GM20000 (cell line): ENCODE measurements around the gene VWA5B1.

ENCODE experiments used
- DNase-seq: peaks from one replicate; pipeline ENCODE4 v3.0.0; 2012; ENCODE audit warnings: low spot score
- TF ChIP-seq, protein P1 (sequence below): IDR thresholded peaks from 2 replicates; pipeline ENCODE4 v1.5.1; 2012; ENCODE audit warnings: mild to moderate bottlenecking, control low read depth; ENCODE audit errors: extremely low read depth, missing control alignments

VWA5B1 gene

DNA sequence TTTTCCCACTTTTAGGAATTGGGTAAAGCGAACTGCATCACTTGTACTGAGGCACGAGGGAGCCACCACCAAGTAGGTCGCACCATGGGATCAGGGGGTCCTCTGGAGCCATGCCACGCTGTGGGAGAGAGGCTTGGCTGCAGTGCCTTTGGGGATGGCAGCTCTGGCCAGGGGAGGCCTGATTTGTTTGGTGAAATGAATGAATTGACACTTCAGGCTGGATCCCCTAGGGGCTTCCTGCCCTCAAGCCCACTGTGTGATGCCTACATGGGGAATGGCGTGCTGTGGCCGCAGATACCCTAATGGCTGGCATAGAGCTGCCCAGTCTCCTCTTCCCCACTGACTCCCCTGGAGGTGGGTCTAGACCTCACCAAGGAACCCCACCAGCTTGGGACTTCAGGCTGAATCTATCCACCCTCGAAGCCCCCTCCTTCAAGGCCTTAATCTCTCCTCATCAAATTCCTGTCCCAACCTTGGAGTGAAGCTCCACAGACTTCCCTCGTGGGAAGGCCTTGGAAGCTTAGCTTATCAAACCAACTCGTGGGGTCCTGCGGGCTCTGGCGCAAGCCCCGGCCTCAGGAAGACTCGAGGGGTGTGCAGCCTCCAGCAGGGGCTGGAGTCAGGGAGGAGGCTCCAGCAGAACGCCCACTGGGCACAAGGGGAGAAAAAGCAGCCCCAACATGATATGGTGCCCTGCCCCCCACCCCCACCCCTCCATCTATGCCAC is 64.6 kb downstream of the VWA5B1 start:
- no peak for DNase-seq
- TF ChIP-seq, protein P1, sequence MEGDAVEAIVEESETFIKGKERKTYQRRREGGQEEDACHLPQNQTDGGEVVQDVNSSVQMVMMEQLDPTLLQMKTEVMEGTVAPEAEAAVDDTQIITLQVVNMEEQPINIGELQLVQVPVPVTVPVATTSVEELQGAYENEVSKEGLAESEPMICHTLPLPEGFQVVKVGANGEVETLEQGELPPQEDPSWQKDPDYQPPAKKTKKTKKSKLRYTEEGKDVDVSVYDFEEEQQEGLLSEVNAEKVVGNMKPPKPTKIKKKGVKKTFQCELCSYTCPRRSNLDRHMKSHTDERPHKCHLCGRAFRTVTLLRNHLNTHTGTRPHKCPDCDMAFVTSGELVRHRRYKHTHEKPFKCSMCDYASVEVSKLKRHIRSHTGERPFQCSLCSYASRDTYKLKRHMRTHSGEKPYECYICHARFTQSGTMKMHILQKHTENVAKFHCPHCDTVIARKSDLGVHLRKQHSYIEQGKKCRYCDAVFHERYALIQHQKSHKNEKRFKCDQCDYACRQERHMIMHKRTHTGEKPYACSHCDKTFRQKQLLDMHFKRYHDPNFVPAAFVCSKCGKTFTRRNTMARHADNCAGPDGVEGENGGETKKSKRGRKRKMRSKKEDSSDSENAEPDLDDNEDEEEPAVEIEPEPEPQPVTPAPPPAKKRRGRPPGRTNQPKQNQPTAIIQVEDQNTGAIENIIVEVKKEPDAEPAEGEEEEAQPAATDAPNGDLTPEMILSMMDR: no peak

DNA sequence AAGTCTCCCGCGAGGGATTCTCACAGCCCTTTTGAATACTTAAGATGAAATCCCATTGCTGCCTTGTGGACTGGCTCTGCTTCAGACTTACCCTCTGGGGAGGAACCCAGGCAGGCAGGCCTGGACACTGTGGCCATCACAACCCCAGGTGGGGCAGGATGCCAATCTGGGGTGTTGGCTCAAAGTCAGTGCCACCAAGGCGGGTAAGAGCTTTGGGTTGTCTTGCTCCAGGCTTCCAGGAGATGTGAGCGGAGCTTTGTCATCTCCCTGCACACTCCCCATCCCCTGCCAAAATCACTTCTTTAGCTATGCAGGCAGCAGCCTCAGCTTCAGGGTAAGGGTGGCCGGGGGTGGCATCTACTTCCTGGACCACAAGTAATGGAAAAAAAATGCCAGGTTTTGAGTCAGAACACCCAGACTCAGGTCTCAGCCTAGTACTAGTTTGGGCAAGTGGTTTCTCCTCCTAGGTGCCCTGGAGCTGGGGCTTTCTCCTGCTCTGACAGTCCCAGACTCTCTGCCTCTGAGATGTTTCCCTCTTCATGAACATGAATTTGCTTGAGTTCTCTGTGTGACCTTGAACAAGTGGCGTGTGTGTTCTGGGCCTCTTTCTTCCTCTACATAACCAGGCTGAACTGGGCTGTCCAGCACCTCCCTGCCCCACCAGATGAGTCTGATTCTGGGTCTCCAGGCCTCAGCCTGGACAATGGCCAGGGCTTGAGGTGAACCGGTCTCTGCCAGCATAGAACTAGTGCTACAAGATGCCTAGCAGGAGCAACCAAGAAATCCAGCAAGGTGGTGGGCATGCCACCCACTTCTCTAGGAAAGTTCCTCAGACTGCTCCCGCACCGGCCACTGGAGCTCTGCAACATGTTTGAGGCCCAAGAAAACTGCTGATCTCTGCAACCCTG is 65.4 kb downstream of the VWA5B1 start:
- TF ChIP-seq, protein P1: no peak
- DNase-seq: no peak

DNA sequence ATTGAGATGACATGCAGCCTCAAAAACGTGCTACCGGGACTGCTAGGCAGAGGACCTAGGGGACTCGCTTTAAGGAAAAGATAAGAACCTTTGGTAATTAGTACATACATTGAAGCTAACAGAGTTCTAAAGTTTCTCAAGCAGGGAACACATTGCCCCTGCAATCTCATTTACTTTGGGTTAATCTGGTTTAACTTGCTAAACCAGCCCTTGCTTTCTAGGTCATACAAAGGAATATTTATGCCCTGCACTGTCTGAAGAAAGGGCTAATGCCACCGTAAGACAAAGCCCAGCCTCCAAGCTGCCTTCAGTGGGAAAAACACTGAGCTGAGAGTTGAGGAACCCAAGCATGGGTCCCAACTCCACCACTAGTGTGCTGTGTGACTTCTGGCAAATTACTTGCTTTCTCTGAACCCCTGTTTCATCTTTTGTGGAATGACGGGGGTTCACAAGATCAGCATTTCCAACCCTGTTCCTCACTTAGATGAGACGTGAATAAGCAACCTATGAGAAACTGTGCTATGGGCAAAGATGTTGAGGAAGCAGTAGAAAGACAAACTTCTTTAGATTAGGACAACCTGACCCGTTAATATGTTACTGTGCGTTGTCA is 66.3 kb downstream of the VWA5B1 start:
- TF ChIP-seq, protein P1: no peak
- DNase-seq: no peak

DNA sequence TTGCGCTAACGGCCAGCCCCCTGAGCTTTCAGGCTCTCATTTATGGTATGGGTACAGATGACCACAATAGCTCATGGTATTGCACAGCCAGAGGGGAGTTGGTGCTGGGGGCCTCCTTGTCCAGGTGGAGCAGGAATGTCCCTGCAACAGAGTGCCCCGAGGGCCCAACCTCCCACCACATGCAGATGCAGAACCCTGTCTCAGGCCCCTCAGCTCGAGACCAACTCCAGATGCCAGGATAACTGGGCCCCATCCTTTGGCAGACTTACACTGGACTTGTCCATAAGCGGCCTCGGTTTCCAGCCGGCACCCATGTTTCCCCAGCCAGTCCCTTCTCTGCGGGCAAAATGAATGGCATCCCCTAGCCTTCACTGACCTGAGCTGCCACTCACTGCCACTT is 67.1 kb downstream of the VWA5B1 start:
- TF ChIP-seq, protein P1: no peak
- no peak for DNase-seq

DNA sequence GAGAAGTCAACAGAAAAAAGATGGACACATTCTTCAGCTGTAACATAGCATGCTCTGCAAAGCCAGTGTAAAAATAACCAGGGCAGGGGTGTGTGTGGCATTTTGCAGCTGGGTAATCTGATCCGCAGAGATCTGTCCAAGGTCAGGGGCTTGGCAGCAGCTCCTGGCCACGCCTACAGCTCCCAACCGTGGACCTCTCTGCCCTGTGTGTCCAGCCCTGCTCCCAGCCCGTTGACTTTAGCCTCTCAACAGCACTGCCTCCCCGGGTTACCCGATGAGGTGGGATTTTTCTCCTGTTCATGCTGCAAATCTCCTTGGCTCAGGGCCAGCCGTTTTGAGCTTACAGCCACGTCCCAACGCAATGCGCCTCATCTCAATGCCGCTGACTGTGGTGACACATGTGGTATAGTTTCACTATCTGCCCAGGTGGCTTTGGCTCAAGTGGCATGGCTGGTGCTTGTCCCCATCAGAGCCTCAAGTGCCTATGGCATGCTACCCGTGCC is 68.1 kb downstream of the VWA5B1 start:
- no peak for DNase-seq
- TF ChIP-seq, protein P1: no peak

DNA sequence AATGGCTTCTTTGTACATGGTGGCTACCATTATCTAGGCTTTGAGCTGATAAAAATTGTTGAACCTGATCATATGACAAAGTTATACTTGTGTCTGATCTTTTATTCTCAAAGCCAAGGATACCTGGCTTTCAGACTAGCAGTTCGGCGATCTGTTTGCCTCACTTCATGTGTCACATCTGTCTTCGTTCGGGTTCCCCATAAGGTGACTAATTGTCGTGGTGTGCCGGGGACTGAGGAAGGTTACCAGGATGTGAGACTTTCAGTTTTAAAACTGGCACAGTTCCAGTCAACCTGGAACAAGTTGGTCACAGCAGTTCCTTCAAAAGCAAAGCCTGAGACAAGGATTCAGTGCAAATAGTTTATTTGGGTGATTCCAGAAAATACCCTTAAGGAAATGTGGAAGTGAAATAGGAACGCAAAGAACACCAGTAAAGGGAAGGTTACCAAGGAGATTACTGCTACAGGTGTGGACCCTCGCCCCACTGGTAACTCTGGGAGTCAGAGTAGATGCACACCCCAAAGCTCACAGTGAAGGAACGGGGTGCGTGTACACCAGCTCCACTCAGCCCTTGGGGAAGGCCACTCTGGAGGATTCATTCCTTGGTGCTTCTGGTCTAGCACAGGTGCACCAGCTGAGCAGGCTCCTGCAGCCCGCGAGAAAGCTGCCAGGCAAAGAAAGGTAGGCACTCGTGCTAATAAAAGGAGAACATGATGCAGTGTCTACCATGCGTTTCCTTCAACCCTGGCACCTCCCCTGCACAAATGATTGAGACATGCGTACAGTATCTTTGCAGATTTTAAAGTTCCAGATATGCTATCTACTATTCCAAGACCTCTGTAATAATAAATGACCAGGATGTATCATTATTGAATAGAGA is 69.0 kb downstream of the VWA5B1 start:
- DNase-seq: no peak
- TF ChIP-seq, protein P1: no peak
